ENCODE measurements around the gene GOLGB1.
"Not testable (repeated sequence)": the region's sequence is repeated elsewhere in the genome, so short reads cannot be mapped to it uniquely, and the experiment has no call there.

GOLGB1 gene

GRCh38 chr3:121749276-121750086, at the start of gene GOLGB1:
Gene GOLGB1 (minus strand): TSS chr3:121749741. CDS start chr3:121730971, 18,770 bp downstream.
- DNase-seq: peak; percentile 100

GRCh38 chr3:121796970-121797369, 47.4 kb upstream of the GOLGB1 start:
- DNase-seq: no peak

- no peak for DNase-seq
These were observed 44.9 kb upstream of the GOLGB1 start for GRCh38 chr3:121794264-121794983.

- no peak for DNase-seq
These were observed 43.5 kb upstream of the GOLGB1 start for GRCh38 chr3:121793078-121793477.

- no peak for DNase-seq
These were observed 36.9 kb upstream of the GOLGB1 start for GRCh38 chr3:121786485-121786884.

- DNase-seq: not testable (repeated sequence)
These were observed 33.2 kb upstream of the GOLGB1 start for GRCh38 chr3:121782784-121783183.

GRCh38 chr3:121781611-121782010, 32.1 kb upstream of the GOLGB1 start:
- no peak for DNase-seq

- DNase-seq: not testable (repeated sequence)
These were observed 25.6 kb upstream of the GOLGB1 start for GRCh38 chr3:121775095-121775494.

- no peak for DNase-seq
These were observed 19.7 kb upstream of the GOLGB1 start for GRCh38 chr3:121769246-121769645.

GRCh38 chr3:121768452-121768851, 18.9 kb upstream of the GOLGB1 start:
- DNase-seq: no peak

GRCh38 chr3:121759541-121760202, 10.1 kb upstream of the GOLGB1 start:
- DNase-seq: no peak

- no peak for DNase-seq
These were observed 9.3 kb upstream of the GOLGB1 start for GRCh38 chr3:121758727-121759450.

- no peak for DNase-seq
These were observed 8.4 kb upstream of the GOLGB1 start for GRCh38 chr3:121757812-121758545.

- no peak for DNase-seq
These were observed 7.7 kb upstream of the GOLGB1 start for GRCh38 chr3:121757087-121757811.

GRCh38 chr3:121752772-121753171, 3.2 kb upstream of the GOLGB1 start:
- no peak for DNase-seq

- no peak for DNase-seq
These were observed 2.7 kb upstream of the GOLGB1 start for GRCh38 chr3:121752261-121752660.

- no peak for DNase-seq
These were observed 510 bp upstream of the GOLGB1 start for GRCh38 chr3:121750087-121750415.

- DNase-seq: no peak
These were observed 763 bp downstream of the GOLGB1 start for GRCh38 chr3:121748680-121749275.

- no peak for DNase-seq
These were observed 1.6 kb downstream of the GOLGB1 start for GRCh38 chr3:121747976-121748375.

GRCh38 chr3:121743106-121743505, 6.4 kb downstream of the GOLGB1 start:
- DNase-seq: not testable (repeated sequence)

- no peak for DNase-seq
These were observed 8.6 kb downstream of the GOLGB1 start for GRCh38 chr3:121740896-121741295.
